ENCODE measurements around the gene NOTUM.

NOTUM gene

GRCh38 chr17:81934098-81934757, 26.8 kb downstream of the NOTUM start:
- Histone ChIP-seq H3K36me3 (ENCODE audit: insufficient read depth, insufficient read length, low read length) (peaks cover 43% of the 10 kb centered on the region), H3K4me1 (ENCODE audit: insufficient read depth, insufficient read length) (peaks cover 22% of the 10 kb centered on the region), H3K9me3 (ENCODE audit: insufficient read depth, low read length) (no peaks in the 10 kb centered on the region), H3K4me3 (ENCODE audit: insufficient read length, low read depth) (no peak overlapping the region), H3K27me3 (ENCODE audit: insufficient read depth, insufficient read length) (peaks cover 14% of the 10 kb centered on the region), H3K9ac (ENCODE audit: insufficient read length, low read depth) (no peak overlapping the region)
- TF ChIP-seq ZNF274 (IDR thresholded peaks at IDR 0.05; ENCODE audit: low read depth, low read length) = no peak
- no peak for TF ChIP-seq SUZ12 (IDR thresholded peaks at IDR 0.05; ENCODE audit: extremely low read depth, insufficient read depth, insufficient read length)
- no peak for TF ChIP-seq YY1 (IDR thresholded peaks at IDR 0.05; ENCODE audit: insufficient read depth, insufficient read length)
- no peak for DNase-seq (ENCODE audit: low read depth, low spot score)

- Histone ChIP-seq H3K4me1 (ENCODE audit: insufficient read depth, insufficient read length) (peaks cover 30% of the 10 kb centered on the region), H3K27me3 (ENCODE audit: insufficient read depth, insufficient read length) (peaks cover 12% of the 10 kb centered on the region), H3K36me3 (ENCODE audit: insufficient read depth, insufficient read length, low read length) (peaks cover 44% of the 10 kb centered on the region), H3K4me3 (ENCODE audit: insufficient read length, low read depth) (no peak overlapping the region), H3K9ac (ENCODE audit: insufficient read length, low read depth) (no peak overlapping the region), H3K9me3 (ENCODE audit: insufficient read depth, low read length) (no peaks in the 10 kb centered on the region)
- TF ChIP-seq ZNF274 (IDR thresholded peaks at IDR 0.05; ENCODE audit: low read depth, low read length) (no peak), YY1 (IDR thresholded peaks at IDR 0.05; ENCODE audit: insufficient read depth, insufficient read length) (no peak), SUZ12 (IDR thresholded peaks at IDR 0.05; ENCODE audit: extremely low read depth, insufficient read depth, insufficient read length) (no peak)
- no peak for DNase-seq (ENCODE audit: low read depth, low spot score)
Observed at GRCh38 chr17:81933178-81933699, 27.7 kb downstream of the NOTUM start.

- no peak for DNase-seq (ENCODE audit: low read depth, low spot score)
- TF ChIP-seq SUZ12 (IDR thresholded peaks at IDR 0.05; ENCODE audit: extremely low read depth, insufficient read depth, insufficient read length) (no peak), ZNF274 (IDR thresholded peaks at IDR 0.05; ENCODE audit: low read depth, low read length) (no peak), YY1 (IDR thresholded peaks at IDR 0.05; ENCODE audit: insufficient read depth, insufficient read length) (no peak)
- Histone ChIP-seq H3K36me3 (ENCODE audit: insufficient read depth, insufficient read length, low read length) (peaks cover 44% of the 10 kb centered on the region), H3K27me3 (ENCODE audit: insufficient read depth, insufficient read length) (peaks cover 10% of the 10 kb centered on the region), H3K9ac (ENCODE audit: insufficient read length, low read depth) (no peak overlapping the region), H3K9me3 (ENCODE audit: insufficient read depth, low read length) (no peaks in the 10 kb centered on the region), H3K4me1 (ENCODE audit: insufficient read depth, insufficient read length) (peaks cover 30% of the 10 kb centered on the region), H3K4me3 (ENCODE audit: insufficient read length, low read depth) (no peak overlapping the region)
Observed at GRCh38 chr17:81932333-81932983, 28.5 kb downstream of the NOTUM start.

GRCh38 chr17:81931557-81932332, 29.2 kb downstream of the NOTUM start:
- DNase-seq (ENCODE audit: low read depth, low spot score) = no peak
- Histone ChIP-seq H3K36me3 (ENCODE audit: insufficient read depth, insufficient read length, low read length) (peaks cover 44% of the 10 kb centered on the region), H3K4me1 (ENCODE audit: insufficient read depth, insufficient read length) (peaks cover 30% of the 10 kb centered on the region), H3K9me3 (ENCODE audit: insufficient read depth, low read length) (no peaks in the 10 kb centered on the region), H3K27me3 (ENCODE audit: insufficient read depth, insufficient read length) (peaks cover 10% of the 10 kb centered on the region), H3K9ac (ENCODE audit: insufficient read length, low read depth) (no peak overlapping the region), H3K4me3 (ENCODE audit: insufficient read length, low read depth) (no peak overlapping the region)
- TF ChIP-seq YY1 (IDR thresholded peaks at IDR 0.05; ENCODE audit: insufficient read depth, insufficient read length) (no peak), ZNF274 (IDR thresholded peaks at IDR 0.05; ENCODE audit: low read depth, low read length) (no peak), SUZ12 (IDR thresholded peaks at IDR 0.05; ENCODE audit: extremely low read depth, insufficient read depth, insufficient read length) (no peak)

- no peak for DNase-seq (ENCODE audit: low read depth, low spot score)
- TF ChIP-seq ZNF274 (IDR thresholded peaks at IDR 0.05; ENCODE audit: low read depth, low read length) (no peak), SUZ12 (IDR thresholded peaks at IDR 0.05; ENCODE audit: extremely low read depth, insufficient read depth, insufficient read length) (no peak), YY1 (IDR thresholded peaks at IDR 0.05; ENCODE audit: insufficient read depth, insufficient read length) (no peak)
- Histone ChIP-seq H3K27me3 (ENCODE audit: insufficient read depth, insufficient read length) (peaks cover 10% of the 10 kb centered on the region), H3K9me3 (ENCODE audit: insufficient read depth, low read length) (no peaks in the 10 kb centered on the region), H3K36me3 (ENCODE audit: insufficient read depth, insufficient read length, low read length) (peaks cover 44% of the 10 kb centered on the region), H3K4me1 (ENCODE audit: insufficient read depth, insufficient read length) (peaks cover 30% of the 10 kb centered on the region), H3K4me3 (ENCODE audit: insufficient read length, low read depth) (no peak overlapping the region), H3K9ac (ENCODE audit: insufficient read length, low read depth) (no peak overlapping the region)
Observed at GRCh38 chr17:81931189-81931556, 29.8 kb downstream of the NOTUM start.

- DNase-seq (ENCODE audit: low read depth, low spot score) = no peak
- H3K4me1 ChIP-seq (ENCODE audit: insufficient read depth, insufficient read length) = peaks cover 29% of the 10 kb centered on the region
- TF ChIP-seq YY1 (IDR thresholded peaks at IDR 0.05; ENCODE audit: insufficient read depth, insufficient read length) = no peak
- H3K9ac ChIP-seq (ENCODE audit: insufficient read length, low read depth) = peak overlapping the region; percentile 10
- no peak overlapping the region for H3K4me3 ChIP-seq (ENCODE audit: insufficient read length, low read depth)
- no peaks in the 10 kb centered on the region for H3K9me3 ChIP-seq (ENCODE audit: insufficient read depth, low read length)
- peaks cover 10% of the 10 kb centered on the region for H3K27me3 ChIP-seq (ENCODE audit: insufficient read depth, insufficient read length)
- peaks cover 38% of the 10 kb centered on the region for H3K36me3 ChIP-seq (ENCODE audit: insufficient read depth, insufficient read length, low read length)
Observed at GRCh38 chr17:81930142-81931125, 30.6 kb downstream of the NOTUM start.

Measured in NT2/D1 (cell line).